ENCODE results near the gene PAIP2.
"Not testable (repeated sequence)": the region's sequence is repeated elsewhere in the genome, so short reads cannot be mapped to it uniquely, and the experiment has no call there.

PAIP2 gene, protein sequence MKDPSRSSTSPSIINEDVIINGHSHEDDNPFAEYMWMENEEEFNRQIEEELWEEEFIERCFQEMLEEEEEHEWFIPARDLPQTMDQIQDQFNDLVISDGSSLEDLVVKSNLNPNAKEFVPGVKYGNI

DNA sequence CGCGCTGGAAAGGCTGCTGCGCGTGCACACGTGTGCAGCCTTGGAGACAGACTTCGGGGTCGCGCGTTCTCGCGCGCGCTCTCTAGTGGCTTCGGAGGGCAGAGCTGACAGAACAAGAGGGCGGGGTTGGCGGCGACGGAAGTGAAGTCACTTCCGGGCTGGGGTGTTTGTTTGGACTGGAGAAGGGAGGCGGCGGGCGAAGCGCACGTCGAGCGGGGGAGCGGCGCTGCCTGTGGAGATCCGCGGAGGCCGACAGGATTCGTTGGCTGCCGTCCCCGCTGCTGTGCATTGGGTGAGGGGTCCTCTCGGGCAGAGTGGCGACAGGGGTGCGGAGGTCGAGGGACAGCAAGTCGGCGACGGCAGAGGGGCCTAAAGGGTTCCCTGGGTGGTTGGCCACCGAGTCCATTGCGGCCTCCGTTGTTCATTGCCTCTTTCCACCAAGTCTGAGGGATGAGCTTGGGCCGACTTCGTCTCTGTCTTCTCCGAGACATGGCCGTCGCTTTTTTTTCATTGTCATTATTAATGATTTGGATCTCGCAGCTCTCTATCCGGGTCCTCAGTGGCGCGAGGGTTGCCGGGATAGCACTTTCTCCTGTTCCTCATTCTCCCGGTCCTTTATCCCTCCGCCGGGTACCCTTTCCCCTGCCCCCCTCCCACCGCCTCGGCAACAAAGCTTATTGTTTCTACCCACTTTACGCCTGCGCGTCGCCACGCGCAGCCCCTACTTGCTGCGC, at the start of gene PAIP2:
TSS of gene PAIP2 (plus strand) at position 166 of the 734 bp plus-strand sequence. CDS start 21,931 bp downstream, outside the sequence.
- DNase-seq, result peak; percentile 99

DNA sequence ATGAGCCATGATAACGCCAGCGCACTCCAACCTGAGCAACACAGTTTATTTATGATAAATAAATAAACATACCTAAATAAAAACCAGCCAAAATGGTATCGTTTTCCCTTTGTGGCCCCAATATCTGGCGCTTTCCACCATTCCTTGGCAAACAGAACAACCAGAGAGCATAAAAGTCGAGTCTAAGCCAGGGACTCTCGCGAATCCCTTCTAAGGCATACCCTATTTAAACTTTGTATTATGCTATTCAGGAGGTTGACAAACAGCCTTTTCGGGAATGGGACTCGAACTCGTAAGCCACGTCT, 48.5 kb upstream of the PAIP2 start:
- no peak for DNase-seq

DNA sequence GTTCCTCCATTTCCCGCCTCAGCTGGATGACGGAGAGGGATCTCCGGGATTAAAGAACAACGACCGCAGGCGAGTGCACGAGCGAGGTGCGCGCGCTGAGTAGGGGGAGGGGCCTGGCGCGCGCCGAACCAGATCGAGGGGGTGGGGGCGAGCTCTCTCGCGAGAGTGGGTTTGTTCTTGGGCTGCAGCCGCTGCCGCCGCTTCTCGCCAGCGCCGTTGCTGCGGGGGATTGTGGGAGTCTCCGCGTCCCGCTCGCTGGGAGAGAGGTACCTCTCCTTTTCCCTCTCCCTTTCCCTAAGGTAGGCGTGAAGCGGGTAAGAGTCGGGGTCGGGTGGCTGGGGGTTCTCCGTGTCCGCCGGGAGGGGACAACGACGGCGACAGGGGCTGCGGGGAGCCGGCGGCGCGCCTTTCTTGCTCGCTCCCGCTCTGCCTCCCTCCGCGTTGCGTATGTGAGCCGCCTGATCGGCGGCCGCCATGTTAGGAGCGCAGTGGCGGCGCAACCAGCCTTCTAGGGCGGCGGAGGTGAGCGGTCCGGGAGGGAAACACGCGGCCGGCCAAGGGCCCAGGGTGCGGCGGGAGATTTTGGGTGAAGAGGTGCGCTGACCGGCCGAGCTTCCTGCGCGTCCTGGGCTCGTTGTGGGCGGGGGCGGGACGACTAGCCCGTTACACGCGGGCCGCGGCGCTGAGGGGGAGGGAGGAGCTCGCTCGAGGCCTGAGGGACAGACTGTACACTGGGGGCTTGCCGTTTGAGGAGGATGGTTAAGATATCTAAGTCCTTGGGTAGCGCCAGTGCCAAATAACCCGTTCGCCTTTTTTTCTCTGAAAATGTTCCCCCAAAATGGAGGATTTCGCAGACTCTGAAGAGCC, 47.9 kb upstream of the PAIP2 start, which contains the start of gene MATR3:
TSS of gene MATR3 (plus strand) at position 234 of the 867 bp plus-strand sequence. CDS start 13,676 bp downstream, outside the sequence.
- peak; percentile 97 for DNase-seq

DNA sequence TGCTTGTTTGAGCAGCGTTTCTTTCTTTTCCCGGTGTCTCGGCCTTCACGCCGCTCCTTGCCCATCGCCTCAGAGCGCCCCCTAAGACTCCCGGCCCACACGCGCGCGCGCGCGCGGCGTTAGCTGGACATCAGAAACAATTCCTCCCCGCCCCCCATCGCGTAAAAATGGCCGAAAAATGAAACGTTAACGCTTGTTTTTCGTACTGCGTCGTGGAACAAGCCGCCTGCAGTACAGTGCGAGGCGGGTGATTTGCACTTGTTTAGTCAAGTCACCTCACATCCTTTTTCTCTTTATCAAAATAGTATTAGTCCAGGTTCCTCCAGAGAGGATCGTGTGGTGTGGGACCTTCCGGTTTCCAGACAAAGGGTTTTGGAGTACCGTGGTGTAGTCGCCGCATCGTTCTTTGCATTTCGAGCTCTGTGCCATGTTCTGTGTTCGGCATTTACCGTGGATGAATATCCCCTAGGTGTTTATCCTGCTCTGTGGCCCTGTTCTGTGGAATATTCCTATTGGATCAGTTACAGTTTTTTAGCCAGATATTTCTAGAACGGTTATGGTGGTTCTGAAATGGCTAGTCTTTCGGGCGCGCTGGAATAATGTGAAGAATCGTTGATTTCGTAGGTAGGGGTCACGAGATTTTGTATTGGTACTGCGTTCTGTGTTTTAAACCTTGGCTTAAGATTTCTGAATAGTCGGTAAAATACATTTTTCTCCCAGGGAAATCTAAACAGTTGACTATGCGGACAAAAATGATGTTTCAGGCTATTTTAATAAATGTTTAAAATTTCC, 47.1 kb upstream of the PAIP2 start:
- peak; percentile 89 for DNase-seq

DNA sequence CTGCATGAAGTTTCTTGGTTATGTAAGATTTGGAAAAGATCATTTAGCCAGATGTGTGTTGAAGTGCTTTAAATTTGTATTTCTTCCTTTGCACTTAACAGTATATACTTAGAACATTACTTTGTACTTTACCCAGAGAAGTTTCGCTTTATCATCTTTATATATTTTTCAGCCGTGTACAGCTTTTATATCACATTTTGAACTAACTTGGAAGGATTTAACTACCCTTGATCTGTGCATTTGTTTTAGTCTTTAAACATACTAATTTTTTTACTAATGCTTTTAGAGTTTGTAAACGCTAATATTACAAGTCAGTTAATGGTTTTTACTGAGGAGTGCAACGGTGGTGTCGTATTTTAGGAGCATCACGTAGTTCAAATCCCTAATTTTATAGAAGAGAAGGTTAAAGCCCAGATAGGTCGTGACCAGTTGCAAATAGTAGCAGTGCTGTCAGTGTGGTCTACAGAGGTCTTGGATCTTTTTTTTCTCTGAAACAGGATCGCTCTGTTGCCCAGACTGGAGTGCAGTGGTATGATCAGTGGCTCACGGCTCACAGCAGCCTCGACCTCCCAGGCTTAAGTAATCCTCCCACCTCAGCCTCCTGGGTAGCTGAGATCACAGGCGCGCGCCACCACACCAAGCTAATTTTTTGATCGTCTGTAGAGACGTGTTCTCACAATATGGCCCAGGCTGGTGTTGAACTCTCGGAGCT, 46.2 kb upstream of the PAIP2 start:
- peak; percentile 39 for DNase-seq

DNA sequence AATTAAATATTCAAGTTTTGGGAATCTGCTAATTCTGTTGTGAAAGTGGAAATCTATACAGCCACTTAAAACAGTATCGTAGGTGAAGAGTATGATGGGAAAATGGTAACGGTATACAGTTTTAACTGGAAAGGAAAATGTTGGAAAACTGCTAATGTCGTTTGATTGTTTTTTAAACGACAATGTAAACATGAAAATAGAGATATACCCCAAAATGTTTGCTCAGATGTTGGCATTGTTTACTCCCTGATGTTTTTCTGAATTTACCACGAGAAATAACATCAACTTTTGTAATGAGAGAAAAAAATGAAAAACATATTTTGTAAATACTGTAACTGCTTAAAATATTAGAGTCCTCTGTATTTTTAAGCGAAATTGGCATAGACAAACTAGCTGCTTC, 45.5 kb upstream of the PAIP2 start:
- no peak for DNase-seq

DNA sequence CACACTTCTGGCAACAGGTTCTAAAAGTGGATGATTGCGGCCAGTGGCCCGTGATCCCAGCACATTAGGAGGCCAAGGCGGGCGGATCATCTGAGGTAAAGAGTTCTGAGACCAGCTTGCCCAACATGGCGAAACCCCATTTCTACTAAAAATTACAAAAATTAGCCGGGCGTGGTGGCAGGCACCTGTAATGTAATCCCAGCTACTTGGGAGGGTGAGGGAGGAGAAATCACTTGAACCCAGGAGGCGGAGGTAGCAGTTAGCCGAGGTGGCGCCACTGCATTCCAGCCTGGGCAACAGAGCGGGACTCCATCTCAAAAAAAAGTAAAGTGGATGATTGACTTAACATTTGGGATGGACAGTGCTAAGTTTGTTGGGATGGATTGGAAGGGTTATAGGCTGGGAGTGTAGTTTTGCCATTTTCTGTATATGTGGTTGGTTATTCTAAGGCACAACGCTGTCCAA, 44.8 kb upstream of the PAIP2 start:
- DNase-seq, result no peak

DNA sequence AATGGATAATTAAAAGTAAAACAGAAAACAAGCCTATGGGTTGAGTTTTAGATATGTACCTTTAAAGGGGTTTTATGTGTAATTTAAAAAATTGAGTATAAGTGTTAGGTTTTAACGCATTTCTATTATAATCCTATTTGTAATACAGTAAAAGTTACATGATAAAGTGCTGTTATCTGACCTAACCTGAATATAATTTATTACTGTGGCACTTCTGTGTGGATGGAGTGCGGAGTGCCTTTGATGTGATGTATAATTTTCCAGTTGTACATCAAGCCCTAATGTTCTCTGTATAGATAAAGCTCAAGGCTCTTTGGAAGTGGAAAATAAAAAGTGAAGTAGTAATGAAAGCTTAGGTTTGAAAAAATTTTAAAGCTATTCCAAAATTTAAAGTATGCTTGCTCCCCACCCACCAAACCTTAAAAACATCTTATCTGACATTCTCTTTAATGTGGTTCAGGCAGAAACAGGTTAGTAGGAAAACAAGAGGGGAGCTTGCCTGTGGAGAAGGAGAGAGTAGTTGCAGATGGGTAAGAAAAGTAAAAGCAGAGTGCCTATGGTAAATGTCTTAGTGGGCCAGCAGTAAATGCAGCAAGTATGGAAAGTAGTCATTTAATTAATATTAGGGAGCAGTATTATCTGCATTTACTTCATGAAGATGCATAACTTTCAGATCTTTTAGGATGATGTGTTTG, 44.1 kb upstream of the PAIP2 start:
- no peak for DNase-seq

DNA sequence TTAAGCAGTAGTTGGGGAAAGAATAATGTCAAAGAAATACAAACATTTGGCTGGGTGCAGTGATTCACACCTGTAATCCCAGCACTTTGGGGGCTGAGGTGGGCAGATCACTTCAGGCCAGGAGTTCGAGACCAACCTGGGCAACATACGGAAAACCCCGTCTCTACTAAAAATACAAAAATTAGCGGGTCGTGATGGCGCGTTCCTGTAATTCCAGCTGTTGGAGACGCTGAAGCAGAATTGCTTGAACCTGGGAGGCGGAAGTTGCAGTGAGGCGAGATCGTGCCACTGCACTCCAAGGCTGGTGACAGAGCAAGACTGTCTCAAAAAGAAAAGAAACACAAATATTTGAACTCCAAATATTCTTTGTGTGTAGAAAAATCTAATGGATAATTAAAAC, 43.4 kb upstream of the PAIP2 start:
- no peak for DNase-seq

DNA sequence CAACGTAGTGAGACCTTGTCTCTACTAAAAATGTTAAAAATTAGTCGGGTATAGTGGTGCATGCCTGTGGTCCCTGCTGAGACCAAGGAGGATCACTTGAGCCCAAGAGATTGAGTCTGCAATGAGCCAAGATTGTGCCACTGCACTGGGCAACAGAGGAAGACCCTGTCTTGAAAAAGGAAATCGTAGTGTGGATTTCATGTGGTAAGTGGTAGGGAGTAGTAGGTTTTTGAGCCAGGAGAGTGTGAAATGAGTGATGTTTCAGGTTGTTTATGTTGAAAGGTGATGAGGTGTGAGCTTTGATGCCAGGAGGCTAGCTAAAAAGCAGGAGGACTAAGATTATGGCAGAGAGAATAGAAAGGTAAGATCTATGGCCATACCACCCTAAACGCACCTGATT, 42.2 kb upstream of the PAIP2 start:
- no peak for DNase-seq

DNA sequence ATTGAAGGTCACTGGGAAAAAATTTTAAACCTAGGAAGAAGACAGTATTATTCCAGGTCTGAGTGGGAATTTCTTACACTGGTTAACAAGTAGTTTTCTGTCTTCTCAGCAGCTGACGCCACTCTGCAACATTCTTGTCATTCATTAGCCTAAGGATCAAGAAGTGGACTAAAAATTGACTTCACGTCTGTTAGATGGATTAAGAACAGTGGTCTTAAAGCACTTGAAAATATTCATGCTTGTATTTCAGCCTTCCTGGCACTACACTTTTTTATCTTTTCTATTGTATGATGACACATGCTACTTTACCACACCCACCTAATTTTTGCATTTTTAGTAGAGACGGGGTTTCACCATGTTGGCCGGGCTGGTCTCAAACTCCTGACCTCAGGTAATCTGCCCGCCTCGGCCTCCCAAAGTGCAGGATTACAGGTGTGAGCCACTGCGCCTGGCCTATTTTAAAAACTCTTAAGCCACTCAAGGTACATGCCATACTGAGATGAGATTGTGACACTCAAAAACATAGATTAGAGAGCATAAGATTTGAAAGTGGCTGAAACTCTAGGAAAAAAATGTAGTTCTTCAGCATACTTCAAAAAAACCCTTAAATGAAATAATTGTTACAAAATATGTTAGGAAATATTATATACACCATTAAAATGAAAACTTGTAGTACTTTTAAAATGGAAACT, 39.7 kb upstream of the PAIP2 start:
- no peak for DNase-seq

DNA sequence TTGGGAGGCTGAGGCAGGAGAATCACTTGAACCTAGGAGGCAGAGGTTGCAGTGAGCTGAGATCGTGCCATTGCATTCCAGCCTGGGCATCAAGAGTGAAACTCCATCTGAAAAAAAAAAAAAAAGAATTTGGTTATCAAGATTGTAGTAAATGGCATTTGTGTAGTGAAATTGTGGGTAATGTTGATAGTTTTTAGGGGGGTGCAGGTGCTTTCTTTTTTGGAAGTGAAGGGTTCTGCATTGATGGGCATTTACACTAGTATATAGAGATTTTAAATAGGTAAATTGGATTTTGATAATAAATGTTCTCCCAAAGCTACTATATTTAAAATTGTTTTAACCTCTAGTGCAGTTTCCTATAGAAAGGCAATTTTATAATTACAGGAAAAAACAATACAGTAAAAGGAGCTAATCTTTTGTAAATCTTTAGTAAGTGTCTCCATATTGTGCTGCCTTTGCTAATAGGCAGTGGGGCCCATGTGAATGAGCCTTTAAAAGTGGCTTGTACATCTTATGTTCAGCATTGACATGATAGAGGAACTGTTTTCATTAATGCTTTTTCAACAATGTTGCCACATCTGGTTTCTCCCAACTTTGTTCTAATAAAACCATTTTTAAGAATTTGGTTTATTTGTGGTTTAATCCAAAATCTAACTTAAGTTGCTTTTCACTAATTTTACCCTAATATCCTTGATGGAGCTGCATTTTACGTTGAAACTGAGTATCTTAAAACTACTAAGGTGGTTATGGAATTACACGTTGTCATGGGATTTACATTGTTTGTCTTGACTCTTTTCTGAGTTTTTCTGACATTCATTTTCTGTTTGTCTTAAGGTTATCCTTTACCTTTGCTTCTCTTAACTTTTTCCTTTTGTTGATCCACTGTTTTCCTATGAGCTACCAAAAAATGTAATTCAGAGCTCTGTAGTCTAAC, 37.0 kb upstream of the PAIP2 start:
- DNase-seq, result no peak

DNA sequence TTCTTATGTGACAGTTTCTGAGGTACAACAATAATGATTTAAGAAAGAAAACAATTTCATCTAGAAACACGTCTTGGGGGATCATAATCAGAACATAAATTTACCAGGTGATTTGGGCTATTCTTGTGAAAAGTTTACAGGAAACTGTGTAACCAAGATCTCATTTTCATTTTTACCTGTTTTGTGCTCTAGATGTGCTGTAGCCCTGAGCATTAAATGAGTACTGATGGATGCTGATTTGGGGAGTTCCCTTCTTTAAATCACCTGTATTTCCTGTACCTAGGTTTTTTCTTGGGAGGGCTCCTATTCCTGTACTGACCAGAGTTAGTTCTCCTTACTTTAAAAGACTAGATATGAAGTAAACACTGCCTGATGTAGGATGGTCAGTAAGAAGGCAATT, 35.5 kb upstream of the PAIP2 start:
- no peak for DNase-seq

DNA sequence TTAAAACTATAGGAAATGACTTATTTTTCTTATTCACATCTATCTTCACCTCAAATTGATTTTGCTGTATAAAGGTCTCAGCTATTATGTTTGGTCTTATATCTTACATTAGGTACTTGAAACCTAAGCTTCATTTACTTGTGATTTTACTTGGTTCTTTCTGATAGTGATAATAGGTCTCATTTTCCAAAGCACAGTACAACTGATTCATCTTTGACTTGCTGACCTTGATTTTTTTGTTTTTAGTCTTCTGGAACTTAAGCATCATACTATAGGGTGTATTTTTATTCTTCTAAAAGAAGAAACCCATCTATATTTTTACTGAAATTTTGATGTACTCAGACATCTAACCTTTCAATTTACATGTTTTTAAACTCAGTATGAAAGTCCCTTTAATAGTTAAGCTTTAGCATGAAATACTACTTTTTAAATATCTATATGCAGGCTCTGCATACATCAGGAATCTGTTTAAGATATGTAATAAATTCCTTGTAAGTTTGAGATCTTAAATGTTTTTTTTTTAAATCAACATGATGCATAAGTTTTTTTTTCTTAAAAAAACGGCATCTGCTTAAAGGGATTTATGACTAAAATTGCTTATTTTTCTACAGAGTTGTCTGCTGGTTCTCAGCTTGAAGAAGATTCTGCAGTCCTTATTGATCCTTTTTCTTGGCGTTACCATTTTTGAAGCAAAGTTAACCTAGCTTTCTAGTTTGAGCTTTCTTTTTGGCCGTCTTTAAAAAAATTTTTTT, 34.9 kb upstream of the PAIP2 start:
- DNase-seq, result no peak

DNA sequence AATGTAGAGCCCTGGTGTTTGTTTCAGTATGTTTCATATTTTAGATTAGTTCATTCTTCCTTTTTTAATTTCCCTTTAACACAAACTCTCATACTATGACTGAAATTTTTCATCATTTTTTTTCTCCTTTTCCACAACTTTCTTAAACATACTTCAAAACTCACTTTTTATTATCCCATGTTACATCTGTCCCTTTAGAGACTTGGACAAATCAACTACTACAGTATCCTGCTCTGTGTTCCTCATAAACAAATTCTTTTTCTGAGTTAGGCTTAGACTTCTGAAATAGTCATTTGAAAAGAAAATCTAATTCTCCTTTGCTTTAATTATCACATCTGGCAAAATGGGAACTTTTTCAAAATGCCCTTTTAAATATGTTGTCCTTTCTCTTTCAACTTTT, 32.9 kb upstream of the PAIP2 start:
- DNase-seq, result no peak

DNA sequence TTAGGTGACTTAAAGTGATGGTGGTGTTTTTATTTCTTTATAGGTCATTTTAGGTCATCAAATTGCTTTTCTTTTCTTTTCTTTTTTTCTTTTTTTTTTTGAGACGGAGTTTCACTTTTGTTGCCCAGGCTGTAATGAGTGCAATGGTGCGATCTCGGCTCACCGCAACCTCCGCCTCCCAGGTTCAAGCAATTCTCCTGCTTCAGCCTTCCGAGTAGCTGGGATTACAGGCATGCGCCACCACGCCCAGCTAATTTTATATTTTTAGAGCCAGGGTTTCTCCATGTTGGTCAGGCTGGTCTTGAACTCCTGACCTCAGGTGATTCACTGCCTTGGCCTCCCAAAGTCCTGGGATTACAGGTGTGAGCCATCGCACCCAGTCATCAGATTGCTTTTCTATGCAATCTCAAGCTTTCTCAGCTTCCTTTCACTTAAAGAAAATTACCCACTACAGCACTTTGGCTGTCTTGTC, 30.9 kb upstream of the PAIP2 start:
- not testable (repeated sequence) for DNase-seq

DNA sequence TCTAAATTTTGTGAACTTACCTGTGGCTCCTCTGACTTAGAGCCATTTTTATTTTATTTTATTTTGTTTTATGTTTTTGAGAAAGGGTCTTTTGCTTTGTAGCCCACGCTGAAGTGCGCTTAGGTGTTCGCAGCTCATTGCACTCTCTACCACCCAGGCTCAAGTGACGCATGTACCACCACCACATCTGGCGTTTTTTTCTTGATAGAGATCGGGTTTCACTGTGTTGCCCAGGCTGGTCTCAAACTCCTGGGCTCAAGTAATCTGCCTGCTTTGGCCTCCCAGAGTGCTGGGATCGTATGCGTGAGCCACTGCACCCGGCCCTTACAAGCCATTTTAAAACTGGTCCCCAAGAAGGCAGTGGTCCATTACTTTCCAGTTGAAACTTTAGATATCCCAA, 29.6 kb upstream of the PAIP2 start:
- DNase-seq, result no peak

DNA sequence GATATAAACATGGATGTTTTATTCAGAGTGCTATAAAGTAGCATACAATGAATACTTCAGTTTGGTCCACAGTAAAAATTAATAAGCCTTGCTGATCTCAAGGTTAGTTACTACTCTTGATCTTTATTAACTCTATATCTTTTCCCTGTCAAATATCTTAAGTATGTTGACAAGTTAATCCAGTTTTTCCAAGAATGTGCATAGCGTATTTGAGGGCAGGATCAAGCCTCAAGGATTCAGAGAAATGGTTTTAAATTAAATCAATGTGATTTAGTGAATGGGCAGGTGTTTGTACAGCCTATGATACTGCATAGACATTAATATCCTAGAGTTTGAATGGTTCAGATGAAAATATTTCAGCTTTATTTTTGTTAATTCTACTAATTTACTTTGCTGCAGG, 27.4 kb upstream of the PAIP2 start:
- DNase-seq, result no peak

DNA sequence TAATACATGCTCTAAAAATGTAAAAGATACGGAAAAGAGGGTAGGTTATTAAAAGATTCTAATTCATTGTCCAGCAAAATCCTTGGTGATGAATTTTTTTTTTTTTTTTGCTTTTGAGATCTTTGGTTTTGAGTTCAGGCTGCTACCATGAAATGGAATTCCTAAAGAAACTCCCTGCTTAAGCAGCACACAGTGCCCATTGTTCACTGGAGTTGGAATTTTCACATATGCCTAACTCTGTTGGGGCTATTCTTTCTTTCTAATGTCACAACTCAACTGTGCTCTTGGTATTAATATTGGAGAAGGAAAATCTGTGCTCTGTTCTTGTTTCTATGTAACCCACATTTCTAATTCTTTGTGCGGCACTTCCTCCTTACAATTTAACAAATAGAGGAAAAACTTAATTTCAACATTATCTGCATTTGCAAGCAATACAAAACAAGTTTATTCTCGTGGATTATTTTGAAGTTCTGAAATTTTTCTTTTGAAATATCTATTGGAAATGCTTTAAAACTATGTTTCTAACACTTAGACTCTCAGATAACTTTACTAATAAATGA, 26.5 kb upstream of the PAIP2 start:
- no peak for DNase-seq
